Lung (tissue), 12 donors: ENCODE results near the gene PARD3B. TPM values are rescaled to one million over a fixed set of nuclear protein-coding genes. Genes with fewer than 3 reads are reported as not detected.
"Not testable (repeated sequence)": the region's sequence is repeated elsewhere in the genome, so short reads cannot be mapped to it uniquely, and the experiment has no call there.

Experiments
- ATAC-seq: fragments of 200-7000 bp; cut with Tn5 transposase; one replicate; pipeline ENCODE4 v1.9.1; 2020; ENCODE audit warnings: moderate number of reproducible peaks; ENCODE audit not compliant: insufficient read depth, low FRiP score
- DNase-seq, 3 donors: peaks; one replicate each; pipeline ENCODE4 v3.0.0-alpha.2; 2013 to 2017
- H3K27ac ChIP-seq, 2 donors: one replicate each; pipeline ENCODE4 v1.5.1; 2013; ENCODE audit warnings: mild to moderate bottlenecking in 2 of 2, moderate library complexity in 2 of 2, control low read depth in 1 of 2, inconsistent platforms in 1 of 2, low read depth in 1 of 2, low read length in 1 of 2
- H3K27me3 ChIP-seq, 3 donors: one replicate each; pipeline ENCODE4 v1.5.1; 2013; ENCODE audit warnings: low read length in 2 of 3; ENCODE audit not compliant: control insufficient read depth in 3 of 3, insufficient read depth in 3 of 3
- H3K36me3 ChIP-seq, 4 donors: one replicate each; pipeline ENCODE4 v1.5.1; 2013; ENCODE audit warnings: low read length in 4 of 4, mild to moderate bottlenecking in 1 of 4, moderate library complexity in 1 of 4; ENCODE audit not compliant: control insufficient read depth in 4 of 4, insufficient read depth in 4 of 4
- H3K4me1 ChIP-seq, 5 donors: one replicate each; pipeline ENCODE4 v1.5.1; 2013; ENCODE audit warnings: low read length in 5 of 5, mild to moderate bottlenecking in 2 of 5, moderate library complexity in 1 of 5; ENCODE audit not compliant: control insufficient read depth in 5 of 5, insufficient read depth in 5 of 5
- H3K4me3 ChIP-seq: one replicate; pipeline ENCODE4 v1.5.1; 2013; ENCODE audit warnings: mild to moderate bottlenecking, control low read depth, moderate library complexity
- H3K9ac ChIP-seq, 2 donors: one replicate each; pipeline ENCODE4 v1.5.1; 2013; ENCODE audit warnings: low read length in 2 of 2, control low read depth in 1 of 2; ENCODE audit not compliant: insufficient read depth in 1 of 2
- H3K9me3 ChIP-seq, 4 donors: one replicate each; pipeline ENCODE4 v1.5.1; 2013; ENCODE audit warnings: low read length in 3 of 4, mild to moderate bottlenecking in 1 of 4, moderate library complexity in 1 of 4; ENCODE audit not compliant: control insufficient read depth in 4 of 4, insufficient read depth in 3 of 4
- WGBS, 2 donors: extraction: QIAGEN DNeasy Blood & Tissue Kit; methylation state at CpG; one replicate each; pipeline ENCODE4 v1.1.7; 2013; 5-methylcytosine and 5-hydroxymethylcytosine counted together
- polyA plus RNA-seq, 2 donors: library from polyadenylated mRNA; stranded (reverse); fragments of 200-250 nt; gene quantifications; one replicate each; pipeline ENCODE4 v1.2.1, GENCODE V29; 2013
- total RNA-seq, 2 donors: library from RNA; depleted of rRNA in 1 of 2; stranded (reverse); fragments of >200 nt in 1 of 2; gene quantifications; one replicate each; pipeline ENCODE4 v1.2.1, GENCODE V29; 2014 to 2021
- TF ChIP-seq, protein P1 (sequence below): IDR thresholded peaks from 2 replicates; pipeline ENCODE4 v1.5.1; 2012; ENCODE audit warnings: mild to moderate bottlenecking; ENCODE audit errors: control extremely low read depth, extremely low read depth
- donor health status: control.
- donor health status: control.
- donor health status: Bipolar disorder and iron deficiency.
- donor health status: healthy.
- donor health status: DM: yes; HTN: yes; CAD: no.

PARD3B gene
- total and polyA plus RNA-seq, 4 donors = 2.4 to 38.7 (median 17.1) TPM

DNA sequence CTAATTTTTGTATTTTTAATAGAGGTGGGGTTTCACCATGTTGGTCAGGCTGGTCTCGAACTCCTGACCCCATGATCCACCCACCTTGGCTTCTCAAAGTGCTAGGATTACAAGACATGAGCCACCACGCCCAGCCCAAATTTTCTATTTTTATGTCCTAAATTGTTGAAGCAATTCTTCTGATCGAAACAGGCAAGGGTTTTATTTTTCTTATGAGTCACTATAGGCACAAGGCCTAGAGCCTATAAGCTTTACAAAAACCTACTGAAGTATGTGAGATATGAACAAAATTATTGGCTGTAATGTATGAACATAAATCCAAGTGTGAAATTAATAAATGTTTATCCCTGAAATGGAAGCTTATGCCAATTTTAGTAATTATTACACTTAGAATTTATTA is 672.8 kb downstream of the PARD3B start:
- Histone ChIP-seq H3K4me1 (peaks cover 0 to 8% (median 0%) of the 10 kb centered on the region in 5 donors), H3K27me3 (no peaks in the 10 kb centered on the region), H3K9me3 (no peaks in the 10 kb centered on the region), H3K27ac (no peak overlapping the region), H3K9ac (no peak overlapping the region), H3K4me3 (no peak overlapping the region), H3K36me3 (no peaks in the 10 kb centered on the region)
- 80 to 94% methylated on average over 3 of the region's 3 CpGs for WGBS, 2 donors
- TF ChIP-seq, protein P1, sequence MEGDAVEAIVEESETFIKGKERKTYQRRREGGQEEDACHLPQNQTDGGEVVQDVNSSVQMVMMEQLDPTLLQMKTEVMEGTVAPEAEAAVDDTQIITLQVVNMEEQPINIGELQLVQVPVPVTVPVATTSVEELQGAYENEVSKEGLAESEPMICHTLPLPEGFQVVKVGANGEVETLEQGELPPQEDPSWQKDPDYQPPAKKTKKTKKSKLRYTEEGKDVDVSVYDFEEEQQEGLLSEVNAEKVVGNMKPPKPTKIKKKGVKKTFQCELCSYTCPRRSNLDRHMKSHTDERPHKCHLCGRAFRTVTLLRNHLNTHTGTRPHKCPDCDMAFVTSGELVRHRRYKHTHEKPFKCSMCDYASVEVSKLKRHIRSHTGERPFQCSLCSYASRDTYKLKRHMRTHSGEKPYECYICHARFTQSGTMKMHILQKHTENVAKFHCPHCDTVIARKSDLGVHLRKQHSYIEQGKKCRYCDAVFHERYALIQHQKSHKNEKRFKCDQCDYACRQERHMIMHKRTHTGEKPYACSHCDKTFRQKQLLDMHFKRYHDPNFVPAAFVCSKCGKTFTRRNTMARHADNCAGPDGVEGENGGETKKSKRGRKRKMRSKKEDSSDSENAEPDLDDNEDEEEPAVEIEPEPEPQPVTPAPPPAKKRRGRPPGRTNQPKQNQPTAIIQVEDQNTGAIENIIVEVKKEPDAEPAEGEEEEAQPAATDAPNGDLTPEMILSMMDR = no peak
- no peak for ATAC-seq
- no peak for DNase-seq

DNA sequence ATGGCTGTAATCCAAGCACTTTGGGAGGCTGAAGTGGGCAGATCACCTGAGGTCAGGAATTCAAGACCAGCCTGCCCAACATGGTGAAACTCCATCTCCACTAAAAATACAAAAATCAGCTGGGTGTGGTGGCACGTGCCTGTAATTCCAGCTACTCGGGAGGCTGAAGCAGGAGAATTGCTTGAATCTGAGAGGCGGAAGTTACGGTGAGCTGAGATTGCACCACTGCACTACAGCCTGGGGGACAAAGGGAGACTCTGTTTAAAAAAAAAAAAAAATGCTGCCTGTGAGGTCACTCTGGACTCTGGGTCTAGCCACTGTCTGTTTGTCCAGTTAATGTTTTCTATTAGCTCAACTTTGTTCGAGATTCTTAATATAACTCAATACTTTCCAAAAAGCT is 673.5 kb downstream of the PARD3B start:
- not testable (repeated sequence) for H3K4me3 ChIP-seq, DNase-seq, H3K9ac ChIP-seq, H3K27me3 ChIP-seq, H3K9me3 ChIP-seq, ATAC-seq, H3K27ac ChIP-seq, H3K36me3 ChIP-seq, H3K4me1 ChIP-seq
- WGBS, 2 donors = 84 to 96% methylated on average over 5 of the region's 5 CpGs

DNA sequence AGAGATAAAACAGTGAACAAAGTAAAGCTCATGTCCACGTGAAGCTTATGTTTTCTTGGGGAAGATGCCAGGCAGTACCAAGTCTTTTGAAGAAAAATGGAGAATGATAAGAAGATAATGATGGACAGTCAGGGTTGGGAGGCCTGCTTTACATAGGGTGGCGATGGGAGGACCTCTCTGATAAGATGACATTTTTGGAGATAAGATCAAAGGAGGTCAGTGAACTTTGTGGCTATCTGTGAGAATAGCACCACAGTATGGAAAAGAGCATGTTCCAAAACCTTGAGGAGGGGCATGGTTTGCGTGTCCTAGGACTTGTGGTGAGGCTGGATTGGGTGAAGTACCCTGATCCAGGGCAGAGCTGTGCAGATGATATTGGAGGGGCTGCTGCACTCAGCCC is 675.3 kb downstream of the PARD3B start:
- TF ChIP-seq, protein P1 = no peak
- no peak for ATAC-seq
- Histone ChIP-seq H3K36me3 (peaks cover 0 to 1% (median 0%) of the 10 kb centered on the region in 4 donors), H3K9ac (no peak overlapping the region), H3K4me1 (no peaks in the 10 kb centered on the region), H3K9me3 (no peaks in the 10 kb centered on the region), H3K4me3 (no peak overlapping the region), H3K27me3 (no peaks in the 10 kb centered on the region), H3K27ac (no peak overlapping the region)
- WGBS, 2 donors = 78 to 82% methylated on average over 3 of the region's 3 CpGs
- DNase-seq = no peak

DNA sequence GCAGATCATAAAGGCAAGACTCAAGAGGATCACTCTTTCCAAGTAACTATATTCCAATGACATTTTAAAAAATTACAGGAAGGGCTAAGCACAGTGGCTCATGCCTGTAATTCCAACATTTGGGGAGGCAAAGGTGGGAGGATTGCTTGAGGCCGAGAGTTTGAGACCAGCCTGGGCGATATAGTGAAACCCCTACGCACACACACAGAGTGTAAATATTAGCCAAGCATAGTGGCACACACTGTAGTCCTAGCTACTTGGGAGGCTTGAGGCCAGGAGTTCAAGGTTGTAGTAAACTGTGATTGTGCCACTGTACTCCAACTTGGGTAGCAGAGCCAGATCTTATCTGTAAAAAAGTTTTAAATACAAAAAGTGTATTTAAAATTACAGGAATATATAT is 686.8 kb downstream of the PARD3B start:
- TF ChIP-seq, protein P1 = no peak
- no peak for ATAC-seq
- no peak overlapping the region for H3K9ac ChIP-seq
- peaks cover 0 to 3% (median under 1%) of the 10 kb centered on the region in 4 donors for H3K9me3 ChIP-seq
- no peaks in the 10 kb centered on the region for H3K4me1 ChIP-seq
- H3K27me3 ChIP-seq = no peaks in the 10 kb centered on the region
- no peak overlapping the region for H3K4me3 ChIP-seq
- peaks cover 0 to 9% (median 0%) of the 10 kb centered on the region in 4 donors for H3K36me3 ChIP-seq
- 91 to 98% methylated on average over 3 of the region's 3 CpGs for WGBS, 2 donors
- DNase-seq = no peak
- no peak overlapping the region for H3K27ac ChIP-seq
